ENCODE measurements around the gene SPTBN5.

SPTBN5 gene

GRCh38 chr15:41809121-41809520 is 84.7 kb downstream of the SPTBN5 start:
- no peak overlapping the region for H3K4me3 ChIP-seq (ENCODE audit: low read length)
- no peaks in the 10 kb centered on the region for H3K36me3 ChIP-seq (replicated peaks; ENCODE audit: insufficient read depth, low read length)
- no peaks in the 10 kb centered on the region for H3K4me1 ChIP-seq (ENCODE audit: low read length)
- TF ChIP-seq EZH2phosphoT487 (IDR thresholded peaks at IDR 0.05; ENCODE audit: low read length) (no peak), EZH2 (optimal IDR thresholded peaks at IDR 0.05; ENCODE audit: low read depth, low read length) (no peak)
- TF ChIP-seq, protein P1, sequence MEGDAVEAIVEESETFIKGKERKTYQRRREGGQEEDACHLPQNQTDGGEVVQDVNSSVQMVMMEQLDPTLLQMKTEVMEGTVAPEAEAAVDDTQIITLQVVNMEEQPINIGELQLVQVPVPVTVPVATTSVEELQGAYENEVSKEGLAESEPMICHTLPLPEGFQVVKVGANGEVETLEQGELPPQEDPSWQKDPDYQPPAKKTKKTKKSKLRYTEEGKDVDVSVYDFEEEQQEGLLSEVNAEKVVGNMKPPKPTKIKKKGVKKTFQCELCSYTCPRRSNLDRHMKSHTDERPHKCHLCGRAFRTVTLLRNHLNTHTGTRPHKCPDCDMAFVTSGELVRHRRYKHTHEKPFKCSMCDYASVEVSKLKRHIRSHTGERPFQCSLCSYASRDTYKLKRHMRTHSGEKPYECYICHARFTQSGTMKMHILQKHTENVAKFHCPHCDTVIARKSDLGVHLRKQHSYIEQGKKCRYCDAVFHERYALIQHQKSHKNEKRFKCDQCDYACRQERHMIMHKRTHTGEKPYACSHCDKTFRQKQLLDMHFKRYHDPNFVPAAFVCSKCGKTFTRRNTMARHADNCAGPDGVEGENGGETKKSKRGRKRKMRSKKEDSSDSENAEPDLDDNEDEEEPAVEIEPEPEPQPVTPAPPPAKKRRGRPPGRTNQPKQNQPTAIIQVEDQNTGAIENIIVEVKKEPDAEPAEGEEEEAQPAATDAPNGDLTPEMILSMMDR (IDR thresholded peaks at IDR 0.05; ENCODE audit: low read length) = no peak
- H4K20me1 ChIP-seq (ENCODE audit: insufficient read depth, low read length) = no peaks in the 10 kb centered on the region
- no peaks in the 10 kb centered on the region for H3K9me3 ChIP-seq (replicated peaks; ENCODE audit: insufficient read depth, low read length)
- H3F3A ChIP-seq (ENCODE audit: insufficient read depth, low read length) = no peaks in the 10 kb centered on the region
- no peak overlapping the region for H3K4me2 ChIP-seq (ENCODE audit: low read depth, low read length)
- no peak overlapping the region for H2AFZ ChIP-seq (ENCODE audit: low read length)
- no peak for DNase-seq
- no peak overlapping the region for H3K27ac ChIP-seq (ENCODE audit: low read length)
- no peaks in the 10 kb centered on the region for H3K9me2 ChIP-seq (replicated peaks; ENCODE audit: insufficient read depth, low read length)
- no peak overlapping the region for H3K9ac ChIP-seq (ENCODE audit: low read length)
- H3K27me3 ChIP-seq (replicated peaks; ENCODE audit: insufficient read depth, low read length) = no peaks in the 10 kb centered on the region
- H3K79me2 ChIP-seq (ENCODE audit: low read length) = no peaks in the 10 kb centered on the region

GRCh38 chr15:41806291-41807181 is 87.3 kb downstream of the SPTBN5 start:
- no peaks in the 10 kb centered on the region for H4K20me1 ChIP-seq (ENCODE audit: insufficient read depth, low read length)
- H3K9me3 ChIP-seq (replicated peaks; ENCODE audit: insufficient read depth, low read length) = no peaks in the 10 kb centered on the region
- no peaks in the 10 kb centered on the region for H3K27me3 ChIP-seq (replicated peaks; ENCODE audit: insufficient read depth, low read length)
- TF ChIP-seq EZH2 (optimal IDR thresholded peaks at IDR 0.05; ENCODE audit: low read depth, low read length) (no peak), EZH2phosphoT487 (IDR thresholded peaks at IDR 0.05; ENCODE audit: low read length) (no peak)
- TF ChIP-seq, protein P1 (IDR thresholded peaks at IDR 0.05; ENCODE audit: low read length) = no peak
- H3K9me2 ChIP-seq (replicated peaks; ENCODE audit: insufficient read depth, low read length) = no peaks in the 10 kb centered on the region
- H3K4me2 ChIP-seq (ENCODE audit: low read depth, low read length) = no peak overlapping the region
- no peaks in the 10 kb centered on the region for H3K4me1 ChIP-seq (ENCODE audit: low read length)
- no peaks in the 10 kb centered on the region for H3K36me3 ChIP-seq (replicated peaks; ENCODE audit: insufficient read depth, low read length)
- H2AFZ ChIP-seq (ENCODE audit: low read length) = no peak overlapping the region
- H3K79me2 ChIP-seq (ENCODE audit: low read length) = no peaks in the 10 kb centered on the region
- H3K27ac ChIP-seq (ENCODE audit: low read length) = no peak overlapping the region
- no peaks in the 10 kb centered on the region for H3F3A ChIP-seq (ENCODE audit: insufficient read depth, low read length)
- no peak overlapping the region for H3K4me3 ChIP-seq (ENCODE audit: low read length)
- H3K9ac ChIP-seq (ENCODE audit: low read length) = no peak overlapping the region
- DNase-seq = no peak

DNA sequence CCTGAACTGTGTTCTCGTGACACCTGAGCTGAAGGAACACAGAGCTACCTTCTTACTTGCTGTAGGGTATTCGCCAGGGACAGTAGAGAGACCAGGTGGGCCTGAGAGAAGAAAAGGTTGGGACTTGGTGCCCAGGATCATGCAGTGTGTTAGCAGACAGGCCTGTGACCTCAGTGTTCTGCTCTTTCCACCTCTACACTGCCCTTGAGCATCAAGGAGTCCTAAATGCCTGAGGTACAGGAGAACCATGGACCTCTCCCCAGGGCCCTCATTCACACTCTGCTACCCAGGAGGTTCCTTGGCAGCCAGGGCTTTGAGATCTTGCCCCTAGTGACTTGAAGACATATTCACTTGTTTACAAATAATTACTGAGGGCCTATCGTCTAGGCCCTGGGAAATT is 88.1 kb downstream of the SPTBN5 start:
- H3K4me1 ChIP-seq (ENCODE audit: low read length) = no peaks in the 10 kb centered on the region
- TF ChIP-seq EZH2phosphoT487 (IDR thresholded peaks at IDR 0.05; ENCODE audit: low read length) (no peak), EZH2 (optimal IDR thresholded peaks at IDR 0.05; ENCODE audit: low read depth, low read length) (no peak)
- TF ChIP-seq, protein P1 (IDR thresholded peaks at IDR 0.05; ENCODE audit: low read length) = no peak
- H3K79me2 ChIP-seq (ENCODE audit: low read length) = no peaks in the 10 kb centered on the region
- no peaks in the 10 kb centered on the region for H3K9me2 ChIP-seq (replicated peaks; ENCODE audit: insufficient read depth, low read length)
- no peaks in the 10 kb centered on the region for H3F3A ChIP-seq (ENCODE audit: insufficient read depth, low read length)
- H3K9me3 ChIP-seq (replicated peaks; ENCODE audit: insufficient read depth, low read length) = no peaks in the 10 kb centered on the region
- H3K27me3 ChIP-seq (replicated peaks; ENCODE audit: insufficient read depth, low read length) = no peaks in the 10 kb centered on the region
- H3K4me3 ChIP-seq (ENCODE audit: low read length) = no peak overlapping the region
- DNase-seq = no peak
- H4K20me1 ChIP-seq (ENCODE audit: insufficient read depth, low read length) = no peaks in the 10 kb centered on the region
- H3K9ac ChIP-seq (ENCODE audit: low read length) = no peak overlapping the region
- no peak overlapping the region for H3K4me2 ChIP-seq (ENCODE audit: low read depth, low read length)
- no peak overlapping the region for H2AFZ ChIP-seq (ENCODE audit: low read length)
- no peaks in the 10 kb centered on the region for H3K36me3 ChIP-seq (replicated peaks; ENCODE audit: insufficient read depth, low read length)
- H3K27ac ChIP-seq (ENCODE audit: low read length) = no peak overlapping the region

Measured in MM.1S (cell line).